ENCODE data around the gene GABARAPL2.

Gene GABARAPL2

DNA sequence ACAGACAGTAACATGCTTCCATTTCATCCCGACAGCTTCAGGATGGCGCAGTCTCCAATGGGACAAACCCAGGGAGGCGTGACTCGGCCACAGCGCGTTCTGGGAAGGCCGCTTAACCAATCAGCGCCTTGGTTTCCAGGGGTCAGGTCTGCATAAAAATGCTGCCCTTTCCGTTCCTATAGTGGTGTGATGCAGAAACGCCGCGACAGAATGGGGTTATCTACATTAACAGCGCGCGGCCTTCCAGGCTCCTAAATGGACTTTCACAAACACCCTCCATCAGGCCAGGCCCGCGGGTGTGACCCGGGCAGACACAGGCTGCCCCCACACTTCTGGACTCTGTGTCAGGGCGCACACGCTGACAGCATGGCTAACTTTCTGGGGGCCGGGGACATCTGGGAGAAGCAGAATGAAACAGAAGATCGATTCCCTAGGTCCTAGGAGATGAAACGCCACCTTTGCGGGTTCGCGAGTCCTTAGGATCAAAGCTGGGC is 10.9 kb upstream of the GABARAPL2 start:
- no peak for DNase-seq (ENCODE audit: low read depth in 3 of 3)

DNA sequence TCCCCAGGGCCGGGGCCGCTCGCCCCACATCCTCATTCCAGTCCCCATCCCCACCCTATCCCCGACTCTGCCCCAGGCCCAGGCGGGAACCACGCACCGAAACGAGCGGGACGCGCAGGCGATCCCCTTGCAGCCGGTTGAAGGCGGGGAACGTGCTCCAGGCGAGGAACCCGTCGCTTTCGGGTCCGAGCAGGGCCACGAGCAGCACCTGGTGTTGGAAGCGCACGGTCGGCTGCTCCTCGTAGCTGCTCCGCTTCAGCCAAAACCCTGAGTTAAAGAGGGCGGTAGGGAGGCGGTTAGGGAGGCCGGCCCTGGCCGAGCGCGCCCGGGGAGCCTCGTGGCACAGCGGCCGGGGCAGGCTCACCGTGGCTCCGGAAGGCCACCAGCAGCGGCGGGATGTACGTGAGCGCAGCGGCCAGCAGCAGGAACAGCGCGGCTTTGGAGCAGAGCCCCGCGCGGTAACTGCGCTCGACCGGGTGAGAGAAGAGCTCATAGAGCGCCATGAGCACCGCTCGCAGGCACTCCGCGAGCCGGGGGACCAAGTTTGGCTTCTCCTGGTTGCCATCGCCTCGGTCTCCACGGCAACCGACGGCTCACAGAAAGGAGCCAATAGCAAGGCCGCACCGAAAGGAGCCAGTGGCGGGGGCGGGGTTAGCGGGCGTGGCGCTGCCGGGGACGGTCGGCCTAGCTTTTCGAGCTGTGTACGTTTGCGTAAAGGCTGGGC is 10.3 kb upstream of the GABARAPL2 start, which contains the start of gene TMEM231:
Gene TMEM231, minus strand, starts transcription at position 546 of the 724 bp plus-strand sequence. Its CDS starts 43 bp downstream, at position 503.
- DNase-seq (ENCODE audit: low read depth in 3 of 3): peak; percentile 93 to 98 (median 94)

DNA sequence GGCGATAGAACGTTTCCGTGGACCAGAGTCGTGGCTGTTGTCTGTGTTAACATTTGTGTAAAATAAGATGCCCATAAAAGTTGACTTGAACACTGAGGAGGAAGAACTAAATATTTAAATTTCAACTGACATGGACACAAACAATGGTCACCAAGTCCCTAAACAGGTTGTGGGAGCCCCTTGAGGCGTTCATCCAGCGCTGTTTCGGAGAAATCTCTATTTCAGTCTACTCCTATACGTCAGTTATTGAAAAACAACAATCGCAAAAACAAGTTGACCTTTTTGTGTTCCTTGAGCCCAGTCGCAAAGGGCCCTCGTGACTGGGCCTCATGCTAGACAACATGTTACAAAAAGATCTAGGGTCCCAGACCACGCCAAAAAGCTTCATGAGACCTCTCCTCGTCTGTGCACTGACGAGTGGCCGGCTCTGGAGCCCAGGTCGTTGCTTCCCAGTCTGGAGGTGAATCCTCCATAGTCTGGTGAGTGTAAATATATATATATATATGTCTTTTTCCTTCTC is 9.7 kb upstream of the GABARAPL2 start:
- DNase-seq (ENCODE audit: low read depth in 3 of 3): no peak

DNA sequence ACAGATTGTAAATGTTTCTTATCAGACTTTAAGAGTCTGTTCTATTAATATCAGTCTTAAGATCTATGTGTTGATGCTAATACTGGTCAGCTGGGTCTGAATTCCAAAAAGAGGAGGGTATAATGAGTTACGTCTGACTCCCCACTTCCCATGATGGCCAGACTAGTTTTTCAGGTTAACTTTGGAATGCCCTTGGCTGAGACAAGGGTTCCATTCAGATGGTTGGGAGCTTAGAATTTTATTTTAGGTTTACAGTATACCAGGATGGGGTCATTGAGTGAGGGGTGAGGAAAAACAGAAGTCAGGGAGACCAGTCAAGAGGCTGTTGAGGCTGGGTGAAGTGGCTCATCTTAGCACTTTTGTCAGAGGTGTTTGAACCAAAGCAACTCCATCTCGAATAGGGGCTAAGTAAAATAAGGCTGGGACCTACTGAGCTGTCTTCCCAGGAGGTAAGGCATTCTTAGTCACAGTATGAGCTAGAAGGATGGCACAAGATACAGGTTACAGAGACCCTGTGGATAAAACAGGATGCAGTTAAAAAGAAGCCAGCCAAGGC is 7.3 kb upstream of the GABARAPL2 start:
- DNase-seq (ENCODE audit: low read depth in 3 of 3): no peak

DNA sequence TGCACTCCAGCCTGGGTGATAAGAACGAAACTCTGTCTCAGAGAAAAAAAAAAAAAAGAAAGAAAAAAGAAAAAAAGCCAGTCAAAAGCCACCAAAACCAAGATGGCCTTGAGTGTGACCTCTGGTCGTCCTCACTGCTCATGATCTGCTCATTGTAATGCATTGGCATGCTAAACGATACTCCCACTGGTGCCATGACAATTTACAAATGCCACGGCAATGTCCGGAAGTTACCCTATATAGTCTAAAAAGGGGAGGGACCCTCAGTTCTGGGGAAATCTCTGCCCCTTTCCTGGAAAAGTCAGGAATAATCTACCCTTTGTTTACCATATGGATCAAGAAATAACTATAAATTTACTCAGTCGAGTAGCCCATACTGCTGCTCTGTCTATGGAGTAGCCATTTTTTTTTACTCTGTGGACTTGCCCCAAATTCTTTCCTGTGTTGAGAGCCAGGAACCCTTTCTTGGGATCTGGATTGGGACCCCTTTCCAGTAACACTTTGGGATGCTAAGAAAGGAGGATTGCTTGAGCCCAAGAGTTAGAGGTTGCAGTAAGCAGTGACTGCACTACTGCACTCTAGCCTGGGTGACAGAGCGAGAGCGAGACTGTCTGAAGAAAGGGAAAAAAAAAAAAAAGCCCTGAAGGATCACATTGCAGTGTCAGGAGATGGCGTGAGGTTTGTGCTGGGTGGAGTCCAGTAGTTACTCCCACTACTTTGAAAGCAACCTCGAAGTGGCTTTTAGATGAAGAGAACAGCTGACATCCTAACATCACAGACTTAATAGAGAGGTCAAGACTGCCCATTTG is 6.4 kb upstream of the GABARAPL2 start:
- no peak for DNase-seq (ENCODE audit: low read depth in 3 of 3)

DNA sequence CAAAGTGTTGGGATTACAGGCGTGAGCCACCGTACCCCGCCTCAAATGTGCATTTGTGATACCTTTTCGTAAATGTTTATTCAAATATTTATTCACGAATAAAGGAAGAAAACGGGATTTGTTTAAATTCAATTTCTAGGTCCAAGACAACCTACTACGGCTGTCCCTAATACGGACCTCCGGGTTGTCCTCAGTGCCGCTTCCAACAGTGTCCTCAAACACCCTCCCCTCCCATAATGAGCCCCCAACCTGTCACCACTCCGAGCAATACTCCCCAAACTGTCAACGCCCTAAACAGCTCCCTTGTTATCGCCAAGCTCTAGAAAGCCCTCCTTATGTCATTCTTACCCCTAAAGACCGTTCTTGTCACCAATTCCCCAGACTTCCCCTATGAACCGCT is 539 bp upstream of the GABARAPL2 start:
- no peak for DNase-seq (ENCODE audit: low read depth in 3 of 3)

DNA sequence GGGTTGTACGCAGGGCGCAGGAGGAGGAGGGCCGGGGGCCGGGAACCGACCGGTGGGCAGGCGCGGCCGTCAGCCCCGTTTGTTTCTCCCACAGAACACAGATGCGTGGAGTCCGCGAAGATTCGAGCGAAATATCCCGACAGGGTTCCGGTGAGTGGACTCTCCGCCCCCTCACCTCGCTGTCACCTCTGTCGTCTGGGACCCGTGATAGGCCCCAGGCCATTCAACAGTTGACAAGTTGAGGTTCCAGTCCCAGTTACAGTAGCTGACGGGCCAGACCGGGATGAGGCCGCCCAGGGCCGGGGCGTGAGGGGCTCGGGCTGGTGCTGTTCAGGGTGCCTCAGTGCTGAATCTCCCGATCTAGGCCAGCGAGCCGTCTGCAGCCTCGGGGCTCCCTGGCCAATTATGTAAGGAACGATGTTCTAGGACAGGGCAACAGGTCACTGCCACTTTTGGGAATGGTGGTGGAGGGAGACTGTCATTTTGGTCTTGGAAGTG is 628 bp downstream of the GABARAPL2 start:
- DNase-seq (ENCODE audit: low read depth in 3 of 3): no peak

DNA sequence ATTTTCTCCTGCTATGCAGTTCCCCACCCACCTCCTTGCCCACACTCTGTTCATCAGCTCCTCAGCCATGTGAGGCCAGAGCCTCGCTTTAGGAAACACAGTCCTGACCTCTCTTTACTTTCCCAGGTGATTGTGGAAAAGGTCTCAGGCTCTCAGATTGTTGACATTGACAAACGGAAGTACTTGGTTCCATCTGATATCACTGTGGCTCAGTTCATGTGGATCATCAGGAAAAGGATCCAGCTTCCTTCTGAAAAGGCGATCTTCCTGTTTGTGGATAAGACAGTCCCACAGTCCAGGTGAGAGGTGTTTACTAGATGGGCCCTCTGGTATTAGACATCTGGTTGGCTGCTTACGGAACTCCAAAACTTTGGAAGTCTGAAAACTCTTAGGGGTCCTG is 1.7 kb downstream of the GABARAPL2 start:
- DNase-seq (ENCODE audit: low read depth in 3 of 3): no peak

DNA sequence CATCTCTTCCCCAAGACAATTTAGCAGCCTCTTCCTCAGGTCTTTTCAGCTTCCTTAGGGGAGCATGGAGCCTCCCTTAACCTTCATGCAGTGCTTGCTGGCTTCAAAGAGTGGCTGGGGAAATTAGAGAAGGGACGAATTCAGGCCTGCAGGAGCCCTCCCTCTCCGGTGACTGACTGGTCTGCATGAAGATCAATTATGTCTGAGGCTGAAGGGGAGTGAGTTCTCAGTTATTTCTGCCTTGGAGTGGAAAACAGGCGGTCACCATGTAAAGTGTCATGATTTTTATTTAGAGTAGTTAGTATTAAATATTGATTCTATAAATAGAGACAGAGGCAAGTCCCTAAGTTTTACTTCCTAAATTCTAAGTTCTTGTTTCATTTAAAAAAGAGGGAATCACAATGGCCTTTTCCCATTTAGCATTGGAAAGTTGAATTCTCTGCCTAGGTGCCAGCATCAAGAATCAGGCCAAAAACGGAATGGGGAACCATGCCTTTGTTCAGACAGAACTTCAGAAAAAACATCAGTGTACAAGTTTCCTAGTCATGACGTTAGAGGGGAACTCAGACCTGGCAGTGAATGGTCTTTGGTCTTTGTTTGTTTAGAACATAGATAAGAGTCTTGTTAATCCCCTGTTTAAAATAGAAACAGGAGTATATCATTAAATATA is 4.4 kb downstream of the GABARAPL2 start:
- no peak for DNase-seq (ENCODE audit: low read depth in 3 of 3)

DNA sequence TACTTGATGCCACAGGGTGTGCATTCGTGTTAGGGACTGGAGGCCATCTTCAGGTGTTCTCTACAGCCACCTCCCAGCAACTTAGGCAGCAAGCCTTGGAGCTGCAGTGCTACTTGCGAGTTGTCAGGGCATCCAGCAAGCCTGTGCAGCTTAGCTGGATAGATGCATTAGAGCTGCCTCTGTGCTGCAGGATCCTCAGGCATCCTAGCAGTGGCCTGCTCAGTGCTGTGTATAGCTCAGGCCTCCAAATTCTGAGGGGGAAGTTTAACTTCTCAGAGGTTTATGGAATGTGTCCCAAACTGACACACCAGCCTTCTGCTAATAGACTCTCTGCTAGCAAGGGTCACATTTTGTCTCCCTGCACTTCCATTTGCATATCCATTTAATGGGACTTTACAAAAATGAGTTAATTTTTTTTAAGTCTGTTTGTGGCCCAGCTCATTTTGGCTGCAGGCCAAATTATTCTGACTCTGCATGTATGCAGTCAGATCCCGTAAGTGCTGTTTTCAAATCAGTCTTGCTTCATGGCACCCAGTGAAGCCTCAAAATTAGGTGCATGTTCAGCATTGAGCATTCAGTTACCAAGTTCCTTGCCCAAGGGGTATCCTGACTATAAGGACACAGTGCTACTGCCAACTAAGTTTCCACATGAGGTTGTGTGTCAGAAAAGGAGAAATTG is 6.8 kb downstream of the GABARAPL2 start:
- DNase-seq (ENCODE audit: low read depth in 3 of 3): no peak

DNA sequence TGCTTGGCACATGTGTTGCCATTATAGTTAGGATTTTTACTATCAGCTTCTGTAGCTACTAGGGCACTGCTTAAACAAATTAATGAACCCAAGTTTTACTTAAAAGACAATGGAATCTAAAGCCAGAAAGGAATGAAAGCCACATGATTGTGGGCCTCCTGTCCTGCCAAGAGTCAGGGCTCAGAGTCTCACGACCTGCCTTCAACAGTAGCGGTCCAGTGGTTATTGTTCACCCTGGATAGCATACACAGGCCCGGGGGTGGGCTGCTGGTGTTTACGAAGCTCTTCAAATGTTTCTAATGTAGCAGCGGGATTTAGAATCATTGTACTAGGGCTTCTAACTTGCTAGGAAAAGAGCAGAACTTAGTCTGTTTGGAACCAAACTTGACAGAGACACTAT is 7.8 kb downstream of the GABARAPL2 start:
- DNase-seq (ENCODE audit: low read depth in 3 of 3): no peak

DNA sequence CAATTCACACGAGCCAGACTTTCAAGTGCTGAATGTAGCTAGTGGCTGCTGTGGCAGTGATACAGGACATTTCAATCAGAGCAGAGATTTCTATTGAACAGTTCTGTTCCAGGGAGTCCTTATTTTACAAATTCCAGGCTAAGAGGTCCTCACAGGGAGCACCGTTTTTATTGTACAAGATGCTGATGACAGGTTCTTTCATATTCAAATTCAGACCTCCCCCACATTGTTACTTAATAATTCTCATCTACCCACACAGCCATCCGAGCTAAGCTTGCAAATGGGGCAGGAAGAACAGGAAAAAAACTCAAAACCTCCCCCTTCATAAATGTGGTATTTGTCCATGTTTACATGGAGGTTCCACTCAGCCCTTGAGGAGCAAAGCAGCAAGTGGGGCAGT is 9.8 kb downstream of the GABARAPL2 start:
- no peak for DNase-seq (ENCODE audit: low read depth in 3 of 3)

DNA sequence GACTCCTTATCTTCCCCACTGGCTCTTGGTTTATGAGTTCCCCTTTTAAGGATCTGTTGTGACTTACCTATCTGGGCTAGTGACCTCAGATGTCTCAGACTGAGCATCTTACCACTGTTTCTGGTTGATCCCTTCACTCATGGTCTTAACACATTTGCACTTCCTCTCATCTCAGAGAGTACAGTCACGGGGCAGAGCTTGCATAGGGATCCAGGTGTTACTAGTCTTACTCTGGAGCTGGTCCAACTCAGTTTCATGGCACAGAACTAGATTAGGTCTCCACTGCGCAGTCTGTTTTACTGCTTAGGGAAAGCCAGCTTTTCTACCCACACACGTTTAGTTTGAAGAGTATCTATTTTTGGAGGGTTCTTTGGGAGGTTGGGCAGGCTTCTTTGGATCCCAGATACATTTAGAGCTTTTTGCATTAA is 10.2 kb downstream of the GABARAPL2 start:
- DNase-seq (ENCODE audit: low read depth in 3 of 3): no peak

DNA sequence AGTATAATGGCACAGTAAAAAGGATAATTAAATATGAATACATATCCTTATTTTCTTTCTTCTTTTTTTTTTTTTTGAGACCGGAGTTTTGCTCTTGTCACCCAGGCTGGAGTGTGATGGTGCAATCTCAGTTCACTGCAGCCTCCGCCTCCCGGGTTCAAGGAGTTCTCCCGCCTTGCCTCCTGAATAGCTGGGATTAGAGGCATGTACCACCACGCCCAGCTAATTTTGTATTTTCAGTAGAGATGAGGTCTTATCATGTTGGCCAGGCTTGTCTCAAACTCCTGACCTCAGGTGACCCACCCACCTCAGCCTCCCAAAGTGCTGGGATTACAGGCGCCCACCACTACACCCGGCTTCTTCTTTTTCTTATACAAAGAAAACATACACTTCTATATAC is 12.0 kb downstream of the GABARAPL2 start:
- no peak for DNase-seq (ENCODE audit: low read depth in 3 of 3)

DNA sequence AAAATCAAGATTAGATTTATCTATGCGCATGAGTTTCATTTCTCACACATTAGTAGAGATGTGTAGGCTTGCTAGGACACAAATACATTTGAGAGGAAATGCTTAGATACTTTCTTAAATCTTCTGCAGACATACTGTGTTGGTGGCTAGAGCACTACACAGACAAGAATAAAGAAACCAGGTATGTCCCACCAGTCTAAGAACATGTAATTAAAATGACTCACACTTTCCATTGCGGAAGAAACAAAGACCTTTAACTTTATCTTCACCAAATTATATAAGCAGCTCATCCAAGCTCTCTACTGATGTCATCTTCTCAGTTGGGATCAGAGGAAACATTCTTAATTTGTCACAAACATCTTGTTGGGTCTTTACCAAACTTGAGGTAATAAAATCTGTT is 12.5 kb downstream of the GABARAPL2 start:
- DNase-seq (ENCODE audit: low read depth in 3 of 3): no peak

DNA sequence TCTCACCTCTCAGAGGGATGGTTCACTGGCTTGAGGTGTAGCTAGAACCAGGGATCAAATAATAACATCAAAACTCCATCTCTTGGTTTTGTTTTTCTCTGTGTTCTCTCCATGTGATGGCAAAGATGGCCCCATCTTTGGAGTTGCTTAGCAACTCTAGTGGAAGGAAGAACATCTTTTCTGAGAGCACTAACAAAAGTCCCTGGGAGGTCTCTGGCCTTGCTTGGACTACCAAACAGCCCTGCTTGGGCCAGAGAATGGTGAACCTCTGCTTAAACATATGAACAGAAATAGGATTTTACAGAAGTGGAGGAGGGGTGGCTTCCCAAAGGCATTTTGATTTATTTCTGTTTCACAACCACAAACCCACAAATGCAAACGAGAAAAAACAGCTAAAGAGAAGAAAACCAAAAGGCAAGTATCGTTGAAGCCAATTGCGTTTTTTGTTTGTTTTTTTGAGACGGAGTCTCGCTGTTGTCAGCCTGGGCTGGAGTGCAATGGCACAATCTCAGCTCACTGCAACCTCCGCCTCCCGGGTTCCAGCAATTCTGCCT is 13.2 kb downstream of the GABARAPL2 start:
- no peak for DNase-seq (ENCODE audit: low read depth in 3 of 3)

DNA sequence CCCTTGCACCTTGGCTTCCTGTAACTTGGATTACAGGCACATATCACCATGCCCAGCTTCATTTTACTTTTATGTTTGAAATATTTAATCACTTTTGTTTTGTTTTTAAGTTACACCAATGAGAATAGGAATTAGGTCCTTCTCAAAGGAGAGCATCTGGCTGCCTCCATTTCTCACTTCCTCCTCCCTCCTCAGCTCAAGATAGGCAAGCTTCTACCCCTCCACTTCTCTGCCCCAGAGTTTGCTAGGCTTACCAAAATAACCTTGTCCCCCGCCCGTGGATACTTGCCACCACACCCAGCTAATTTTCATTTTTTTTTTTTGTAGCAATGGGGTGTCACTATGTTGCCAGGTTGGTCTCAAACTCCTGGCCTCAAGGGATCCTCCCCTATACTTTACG is 17.9 kb downstream of the GABARAPL2 start:
- no peak for DNase-seq (ENCODE audit: low read depth in 3 of 3)

DNA sequence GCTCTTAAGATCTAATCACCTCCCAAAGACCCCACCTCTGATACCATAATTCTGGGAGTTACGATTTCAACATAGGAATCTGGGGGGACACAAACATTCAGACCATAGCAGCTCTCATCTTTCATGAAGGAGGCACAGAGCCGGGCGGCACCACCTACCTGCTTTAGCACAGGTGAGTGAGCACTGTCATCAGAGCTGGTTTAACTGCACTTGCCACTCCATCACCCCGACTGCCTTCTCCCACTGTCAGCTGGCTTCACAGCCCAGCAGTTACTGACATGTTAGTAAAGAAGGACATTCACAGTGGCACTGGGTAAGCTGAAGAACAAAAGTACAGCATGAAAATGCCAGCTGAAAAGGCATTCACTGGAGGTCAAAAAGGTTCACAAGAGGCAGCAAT is 22.5 kb downstream of the GABARAPL2 start:
- DNase-seq (ENCODE audit: low read depth in 3 of 3): no peak

DNA sequence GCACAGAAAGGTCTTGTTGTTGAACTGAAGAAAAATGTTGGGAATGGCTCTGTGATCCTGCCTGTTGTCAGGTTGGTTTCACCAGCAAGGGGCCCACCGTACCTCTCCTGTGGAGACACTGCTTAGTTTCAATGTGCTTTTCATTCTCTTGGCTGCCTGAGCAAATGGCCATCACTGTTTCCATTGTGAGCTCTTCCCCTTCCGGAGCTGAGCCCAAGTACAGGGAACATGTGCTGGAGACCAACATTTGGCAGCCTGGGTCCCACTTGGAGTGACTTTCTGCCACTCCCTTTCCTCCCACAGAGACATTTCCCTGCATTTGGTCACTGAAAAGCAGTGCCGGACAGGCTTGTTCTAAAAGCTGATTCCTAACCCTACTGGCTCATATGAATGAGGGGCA is 23.1 kb downstream of the GABARAPL2 start:
- no peak for DNase-seq (ENCODE audit: low read depth in 3 of 3)

DNA sequence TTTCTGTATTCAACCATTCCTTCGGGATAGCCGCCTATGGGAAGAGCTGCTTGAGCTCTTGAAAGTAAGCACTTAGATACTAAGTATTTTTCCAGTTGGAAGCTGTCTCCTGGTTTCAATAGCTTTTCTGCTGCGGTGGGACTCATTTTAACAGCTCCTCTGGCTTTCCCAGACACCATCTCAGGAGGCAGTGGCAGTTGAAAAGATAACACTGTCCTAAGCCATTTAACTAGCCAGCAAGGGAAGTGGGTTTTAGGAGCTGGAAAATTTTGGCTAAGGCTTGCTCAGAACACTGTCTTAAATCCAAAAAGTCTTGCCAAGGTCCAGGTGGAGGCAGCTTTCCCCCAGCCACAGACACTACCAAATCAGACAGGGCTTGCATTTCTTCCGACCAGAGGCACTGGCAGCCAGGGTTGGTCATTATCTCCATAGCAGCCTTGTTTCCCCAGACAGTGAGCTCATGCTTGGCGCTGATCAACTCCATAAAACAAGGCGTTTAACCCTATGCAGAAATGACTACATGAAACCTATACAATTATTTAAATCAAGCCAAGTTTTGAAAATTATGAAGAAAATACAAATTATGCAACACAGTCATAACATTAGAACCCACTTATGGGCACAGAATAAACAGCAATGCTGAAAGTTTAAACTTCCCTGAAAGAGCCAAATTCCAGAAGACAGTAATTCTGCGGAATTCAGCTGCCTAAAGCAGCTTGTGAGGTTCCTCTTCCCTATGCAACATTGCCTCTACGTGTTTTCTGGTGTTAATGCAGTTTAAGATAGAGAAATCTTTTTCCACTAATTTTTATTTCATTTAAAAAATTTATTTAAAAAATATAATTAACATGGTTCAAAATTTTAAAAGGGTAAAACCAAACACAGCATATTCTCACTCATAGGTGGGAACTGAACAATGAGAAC is 25.0 kb downstream of the GABARAPL2 start:
- no peak for DNase-seq (ENCODE audit: low read depth in 3 of 3)
